Measurements from ENCODE around the gene ZNF524. TPM values are rescaled to one million over a fixed set of nuclear protein-coding genes. Genes with fewer than 3 reads are reported as not detected.
A peak's percentile ranks its signal among the peaks of the same experiment; 100 is the strongest.

The ZNF524 gene
- total RNA-seq, 2 experiments from 2014 or later: 10.8 to 11.5 TPM

- DNase-seq: no peak
- H3K27ac Mint-ChIP-seq: peak overlapping the region; percentile 96
- H3K27me3 Mint-ChIP-seq: no peaks in the 10 kb centered on the region
- H3K36me3 Mint-ChIP-seq: peaks cover 20% of the 10 kb centered on the region
- peaks cover 1% of the 10 kb centered on the region for H3K9me3 Mint-ChIP-seq
- peaks cover 38% of the 10 kb centered on the region for H3K4me1 Mint-ChIP-seq
- H3K4me3 Mint-ChIP-seq: peak overlapping the region; percentile 88
Measured at GRCh38 chr19:55603581-55604292, 3.6 kb downstream of the ZNF524 start.

GRCh38 chr19:55605207-55605636 is 5.1 kb downstream of the ZNF524 start:
- Mint-ChIP-seq H3K4me1 (peaks cover 43% of the 10 kb centered on the region), H3K36me3 (peaks cover 27% of the 10 kb centered on the region), H3K27ac (peak overlapping the region; percentile 96), H3K4me3 (peak overlapping the region; percentile 88), H3K9me3 (no peaks in the 10 kb centered on the region), H3K27me3 (no peaks in the 10 kb centered on the region)
- DNase-seq: peak; percentile 100

GRCh38 chr19:55605637-55606470 is 5.8 kb downstream of the ZNF524 start, which contains the start of gene ZNF865:
ZNF865 (plus strand) TSS chr19:55605647; CDS start chr19:55613619, 7,972 bp downstream.
- Mint-ChIP-seq H3K4me3 (peak within 1 kb of the TSS; percentile 92), H3K27me3 (no peaks in the 10 kb centered on the region), H3K27ac (peak within 1 kb of the TSS; percentile 96), H3K36me3 (peaks cover 27% of the 10 kb centered on the region), H3K9me3 (no peaks in the 10 kb centered on the region), H3K4me1 (peaks cover 47% of the 10 kb centered on the region)
- peak; percentile 69 for DNase-seq

- DNase-seq: no peak
- H3K4me1 Mint-ChIP-seq: peaks cover 48% of the 10 kb centered on the region
- peak overlapping the region; percentile 92 for H3K27ac Mint-ChIP-seq
- H3K4me3 Mint-ChIP-seq: peak overlapping the region; percentile 92
- peaks cover 27% of the 10 kb centered on the region for H3K36me3 Mint-ChIP-seq
- no peaks in the 10 kb centered on the region for H3K9me3 Mint-ChIP-seq
- H3K27me3 Mint-ChIP-seq: no peaks in the 10 kb centered on the region
Measured at GRCh38 chr19:55606471-55606787, 6.3 kb downstream of the ZNF524 start.

GRCh38 chr19:55606817-55607216 is 6.7 kb downstream of the ZNF524 start:
- Mint-ChIP-seq H3K9me3 (no peaks in the 10 kb centered on the region), H3K4me1 (peaks cover 50% of the 10 kb centered on the region), H3K4me3 (peak overlapping the region; percentile 92), H3K27ac (peak overlapping the region; percentile 92), H3K27me3 (no peaks in the 10 kb centered on the region), H3K36me3 (peaks cover 27% of the 10 kb centered on the region)
- DNase-seq: no peak

GRCh38 chr19:55609326-55609725 is 9.2 kb downstream of the ZNF524 start:
- DNase-seq: no peak
- no peaks in the 10 kb centered on the region for H3K9me3 Mint-ChIP-seq
- H3K36me3 Mint-ChIP-seq: peaks cover 25% of the 10 kb centered on the region
- H3K27ac Mint-ChIP-seq: peak overlapping the region; percentile 17
- H3K27me3 Mint-ChIP-seq: no peaks in the 10 kb centered on the region
- H3K4me3 Mint-ChIP-seq: no peak overlapping the region
- H3K4me1 Mint-ChIP-seq: peaks cover 46% of the 10 kb centered on the region

GRCh38 chr19:55611300-55611982 is 11.4 kb downstream of the ZNF524 start:
- no peak overlapping the region for H3K27ac Mint-ChIP-seq
- H3K4me1 Mint-ChIP-seq: peaks cover 36% of the 10 kb centered on the region
- H3K9me3 Mint-ChIP-seq: no peaks in the 10 kb centered on the region
- peaks cover 24% of the 10 kb centered on the region for H3K36me3 Mint-ChIP-seq
- no peak for DNase-seq
- no peak overlapping the region for H3K4me3 Mint-ChIP-seq
- no peaks in the 10 kb centered on the region for H3K27me3 Mint-ChIP-seq

- peaks cover 24% of the 10 kb centered on the region for H3K36me3 Mint-ChIP-seq
- DNase-seq: no peak
- no peaks in the 10 kb centered on the region for H3K27me3 Mint-ChIP-seq
- no peak overlapping the region for H3K4me3 Mint-ChIP-seq
- H3K27ac Mint-ChIP-seq: no peak overlapping the region
- H3K9me3 Mint-ChIP-seq: no peaks in the 10 kb centered on the region
- peaks cover 29% of the 10 kb centered on the region for H3K4me1 Mint-ChIP-seq
Measured at GRCh38 chr19:55611983-55612645, 12.0 kb downstream of the ZNF524 start.

GRCh38 chr19:55613396-55613795 is 13.3 kb downstream of the ZNF524 start:
- no peaks in the 10 kb centered on the region for H3K27me3 Mint-ChIP-seq
- no peak for DNase-seq
- peaks cover 20% of the 10 kb centered on the region for H3K36me3 Mint-ChIP-seq
- H3K4me3 Mint-ChIP-seq: no peak overlapping the region
- H3K4me1 Mint-ChIP-seq: peaks cover 23% of the 10 kb centered on the region
- H3K9me3 Mint-ChIP-seq: no peaks in the 10 kb centered on the region
- H3K27ac Mint-ChIP-seq: no peak overlapping the region

- H3K4me1 Mint-ChIP-seq: peaks cover 19% of the 10 kb centered on the region
- no peak for DNase-seq
- no peaks in the 10 kb centered on the region for H3K27me3 Mint-ChIP-seq
- no peak overlapping the region for H3K27ac Mint-ChIP-seq
- no peak overlapping the region for H3K4me3 Mint-ChIP-seq
- peaks cover 17% of the 10 kb centered on the region for H3K36me3 Mint-ChIP-seq
- no peaks in the 10 kb centered on the region for H3K9me3 Mint-ChIP-seq
Measured at GRCh38 chr19:55613930-55614710, 14.0 kb downstream of the ZNF524 start.

- H3K27ac Mint-ChIP-seq: no peak overlapping the region
- DNase-seq: no peak
- H3K4me1 Mint-ChIP-seq: peaks cover 22% of the 10 kb centered on the region
- no peak overlapping the region for H3K4me3 Mint-ChIP-seq
- no peaks in the 10 kb centered on the region for H3K27me3 Mint-ChIP-seq
- peaks cover 15% of the 10 kb centered on the region for H3K36me3 Mint-ChIP-seq
- no peaks in the 10 kb centered on the region for H3K9me3 Mint-ChIP-seq
Measured at GRCh38 chr19:55614711-55615542, 14.8 kb downstream of the ZNF524 start.

- H3K9me3 Mint-ChIP-seq: no peaks in the 10 kb centered on the region
- no peak overlapping the region for H3K27ac Mint-ChIP-seq
- peaks cover 25% of the 10 kb centered on the region for H3K4me1 Mint-ChIP-seq
- peaks cover 20% of the 10 kb centered on the region for H3K36me3 Mint-ChIP-seq
- H3K27me3 Mint-ChIP-seq: no peaks in the 10 kb centered on the region
- no peak for DNase-seq
- H3K4me3 Mint-ChIP-seq: no peak overlapping the region
Measured at GRCh38 chr19:55615543-55616394, 15.7 kb downstream of the ZNF524 start.

- H3K4me3 Mint-ChIP-seq: no peak overlapping the region
- no peaks in the 10 kb centered on the region for H3K27me3 Mint-ChIP-seq
- peaks cover 23% of the 10 kb centered on the region for H3K4me1 Mint-ChIP-seq
- peaks cover 23% of the 10 kb centered on the region for H3K36me3 Mint-ChIP-seq
- DNase-seq: no peak
- H3K9me3 Mint-ChIP-seq: no peaks in the 10 kb centered on the region
- no peak overlapping the region for H3K27ac Mint-ChIP-seq
Measured at GRCh38 chr19:55616395-55616875, 16.3 kb downstream of the ZNF524 start.
